Cardiac fibroblast (primary cell): ENCODE measurements around the gene ELAVL3.

ENCODE experiments used
- DNase-seq, 2 donors: peaks; one replicate each; pipeline versions ENCODE4 v3.0.0 to v3.0.0-alpha.2; 2010; ENCODE audit warnings: low read depth in 2 of 2
- H3K4me3 ChIP-seq, 2 donors: replicated peaks in 1 of 2; 1 replicate in 1 of 2; 2 replicates in 1 of 2; pipeline ENCODE4 v1.5.1; 2011; ENCODE audit warnings: low read depth in 2 of 2, low read length in 2 of 2, mild to moderate bottlenecking in 2 of 2, moderate library complexity in 1 of 2
- CTCF ChIP-seq: IDR thresholded peaks from one replicate; pipeline ENCODE4 v1.5.1; 2011; ENCODE audit warnings: low read depth, mild to moderate bottlenecking, low read length, inconsistent platforms

ELAVL3 gene

DNA sequence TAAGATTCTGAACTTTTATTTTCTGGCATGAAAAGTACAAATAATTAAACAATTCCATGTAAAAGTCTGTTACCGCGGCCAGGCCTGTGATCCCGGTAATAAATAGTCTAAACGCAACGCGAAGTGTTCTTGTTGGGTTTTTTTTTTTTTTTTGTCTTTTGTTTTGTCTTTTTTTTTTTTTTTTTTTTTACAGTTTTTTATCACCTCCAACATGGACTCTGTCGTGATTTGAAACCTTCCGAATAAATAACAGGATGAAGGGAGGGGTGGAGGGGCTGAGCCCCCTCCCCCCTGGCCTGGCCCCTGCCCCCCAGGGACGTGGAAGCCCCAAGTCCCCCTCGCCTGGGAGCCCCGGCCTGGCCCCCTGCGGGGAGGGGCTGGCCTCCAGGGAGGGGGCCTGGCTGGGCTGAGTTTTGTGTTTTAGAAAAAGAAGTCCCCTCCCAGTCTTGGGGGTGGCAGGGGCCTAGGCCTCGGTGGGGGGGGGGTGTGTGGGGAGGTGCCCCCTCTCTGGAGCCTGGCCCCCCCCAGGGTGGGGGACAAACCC lies 29.4 kb downstream of the ELAVL3 start:
- TF ChIP-seq CTCF, result no peak
- H3K4me3 ChIP-seq, result no peak overlapping the region
- no peak for DNase-seq

- H3K4me3 ChIP-seq, result no peak overlapping the region
- no peak for TF ChIP-seq CTCF
- no peak for DNase-seq
Measured at GRCh38 chr19:11450570-11451326, 30.1 kb downstream of the ELAVL3 start.

- no peak for DNase-seq
- no peak overlapping the region for H3K4me3 ChIP-seq
- no peak for TF ChIP-seq CTCF
Measured at GRCh38 chr19:11448923-11449554, 31.8 kb downstream of the ELAVL3 start.

- no peak for DNase-seq
- no peak for TF ChIP-seq CTCF
- H3K4me3 ChIP-seq, result no peak overlapping the region
Measured at GRCh38 chr19:11448410-11448809, 32.4 kb downstream of the ELAVL3 start.

DNA sequence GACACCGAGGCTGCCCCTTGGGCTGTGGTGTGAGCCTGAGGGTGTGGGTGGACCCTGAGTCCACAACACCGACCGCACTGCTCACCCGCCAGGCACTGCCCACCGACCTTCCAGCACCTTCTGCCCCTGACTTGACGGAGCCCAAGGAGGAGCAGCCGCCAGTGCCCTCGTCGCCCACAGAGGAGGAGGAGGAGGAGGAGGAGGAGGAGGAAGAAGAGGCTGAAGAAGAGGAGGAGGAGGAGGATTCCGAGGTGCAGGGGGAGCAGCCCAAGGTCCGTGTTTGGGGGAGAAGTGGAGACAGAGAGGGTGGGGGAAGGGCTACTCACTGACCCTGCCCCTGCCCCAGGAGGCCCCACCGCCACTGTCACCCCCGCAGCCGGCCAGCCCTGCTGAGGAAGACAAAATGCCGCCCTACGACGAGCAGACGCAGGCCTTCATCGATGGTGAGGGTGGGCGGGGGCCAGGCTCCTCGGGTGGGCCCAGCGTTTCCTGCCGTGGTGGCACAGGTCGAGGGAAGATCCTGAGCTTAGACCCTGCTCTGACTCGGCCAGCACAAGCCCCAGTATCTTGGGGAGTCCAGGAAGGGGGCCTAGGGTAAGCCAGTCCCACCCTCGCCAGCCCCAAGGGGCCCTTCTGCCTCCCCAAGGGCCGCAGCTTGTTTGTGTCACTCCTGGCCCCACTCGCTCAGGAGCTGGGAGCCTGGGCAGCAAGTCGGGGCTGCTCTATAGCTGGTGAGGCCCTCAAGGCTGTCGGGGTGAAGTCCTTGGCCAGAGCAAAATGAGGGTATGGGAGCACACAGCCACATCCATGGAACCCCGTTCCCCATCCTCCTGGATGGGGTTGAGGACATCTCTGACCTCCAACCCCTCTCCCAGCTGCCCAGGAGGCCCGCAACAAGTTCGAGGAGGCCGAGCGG lies 33.2 kb downstream of the ELAVL3 start:
- no peak for TF ChIP-seq CTCF
- no peak for DNase-seq
- no peak overlapping the region for H3K4me3 ChIP-seq

GRCh38 chr19:11446652-11447301 lies 34.1 kb downstream of the ELAVL3 start:
- peak; percentile 67 for TF ChIP-seq CTCF
- peak; percentile 41 to 43 for DNase-seq
- H3K4me3 ChIP-seq, result no peak overlapping the region
